Endothelial cell of umbilical vein (primary cell): ENCODE results near the gene NKD2.

ENCODE experiments used
- EZH2 ChIP-seq: IDR thresholded peaks from 2 replicates; pipeline ENCODE4 v1.6.1; 2012; ENCODE audit warnings: borderline replicate concordance, low read depth, mild to moderate bottlenecking, moderate library complexity, low read length, inconsistent platforms; ENCODE audit not compliant: severe bottlenecking
- FOS ChIP-seq: IDR thresholded peaks from 2 replicates; pipeline ENCODE4 v1.6.1; 2011; ENCODE audit warnings: mild to moderate bottlenecking, low read length, moderate library complexity, borderline replicate concordance; ENCODE audit not compliant: insufficient read depth
- GATA2 ChIP-seq: IDR thresholded peaks from 2 replicates; pipeline ENCODE4 v1.7.0; 2011; ENCODE audit warnings: low read depth, mild to moderate bottlenecking, moderate library complexity, mixed read lengths, low read length; ENCODE audit not compliant: insufficient read length, insufficient read depth
- MYC ChIP-seq: IDR thresholded peaks from one replicate; pipeline ENCODE4 v1.6.1; 2011; ENCODE audit warnings: mild to moderate bottlenecking, low read depth, low read length
- POLR2A ChIP-seq: IDR thresholded peaks from 2 replicates; pipeline ENCODE4 v1.6.1; 2012; ENCODE audit warnings: low read depth, mild to moderate bottlenecking, control low read depth, low read length
- POLR2AphosphoS5 ChIP-seq: IDR thresholded peaks from 2 replicates; pipeline ENCODE4 v1.6.1; 2012; ENCODE audit warnings: low read depth, mild to moderate bottlenecking, control low read depth, low read length, moderate library complexity; ENCODE audit not compliant: insufficient read depth
- TF ChIP-seq, protein P1 (sequence below), 2 donors: IDR thresholded peaks; 1 replicate in 1 of 2; 2 replicates in 1 of 2; pipeline ENCODE4 v1.5.1; 2011; ENCODE audit warnings: low read length in 2 of 2, mild to moderate bottlenecking in 2 of 2, moderate library complexity in 2 of 2, control low read depth in 1 of 2, inconsistent platforms in 1 of 2, low read depth in 1 of 2; ENCODE audit not compliant: insufficient read depth in 1 of 2; ENCODE audit errors: extremely low read depth in 1 of 2
- TF ChIP-seq, protein P2 (sequence below): IDR thresholded peaks from 2 replicates; pipeline ENCODE4 v1.6.1; 2011; ENCODE audit not compliant: insufficient read depth, insufficient read length

DNA sequence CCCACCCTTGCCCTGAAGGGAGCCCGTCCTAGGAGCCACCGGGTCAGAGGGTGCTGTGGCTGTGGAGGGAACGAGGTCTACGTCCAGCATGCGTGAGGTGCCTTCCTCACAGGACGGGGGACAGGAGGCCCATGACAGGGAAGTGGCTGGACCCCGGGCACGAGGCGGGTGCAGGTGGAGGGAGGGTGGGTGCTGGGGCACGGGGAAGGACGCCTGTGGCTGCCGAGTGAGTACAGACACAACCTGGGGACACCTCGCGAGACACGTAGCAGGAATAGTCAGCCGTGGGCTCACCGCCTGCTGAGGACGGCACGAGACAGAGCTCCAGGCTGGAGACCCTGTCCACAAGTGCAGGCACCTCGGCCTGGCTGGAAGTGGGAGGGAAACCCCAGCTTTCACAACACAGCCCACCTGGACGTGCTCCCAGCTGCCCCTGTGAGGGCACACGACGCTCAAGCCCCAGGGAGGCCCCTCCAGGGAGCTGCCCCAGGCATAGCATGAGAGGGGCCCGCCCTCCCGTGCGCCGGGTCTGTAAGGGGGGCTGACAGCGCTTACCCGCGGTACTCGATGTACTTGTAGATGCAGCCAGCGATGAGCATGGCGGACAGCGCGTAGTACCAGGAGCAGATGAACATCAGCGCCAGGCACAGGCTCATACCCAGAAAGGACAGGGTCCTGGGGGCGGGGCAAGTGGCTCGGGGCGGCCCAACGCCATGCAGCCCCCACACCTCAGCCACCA is 66.4 kb downstream of the NKD2 start:
- TF ChIP-seq, protein P1, sequence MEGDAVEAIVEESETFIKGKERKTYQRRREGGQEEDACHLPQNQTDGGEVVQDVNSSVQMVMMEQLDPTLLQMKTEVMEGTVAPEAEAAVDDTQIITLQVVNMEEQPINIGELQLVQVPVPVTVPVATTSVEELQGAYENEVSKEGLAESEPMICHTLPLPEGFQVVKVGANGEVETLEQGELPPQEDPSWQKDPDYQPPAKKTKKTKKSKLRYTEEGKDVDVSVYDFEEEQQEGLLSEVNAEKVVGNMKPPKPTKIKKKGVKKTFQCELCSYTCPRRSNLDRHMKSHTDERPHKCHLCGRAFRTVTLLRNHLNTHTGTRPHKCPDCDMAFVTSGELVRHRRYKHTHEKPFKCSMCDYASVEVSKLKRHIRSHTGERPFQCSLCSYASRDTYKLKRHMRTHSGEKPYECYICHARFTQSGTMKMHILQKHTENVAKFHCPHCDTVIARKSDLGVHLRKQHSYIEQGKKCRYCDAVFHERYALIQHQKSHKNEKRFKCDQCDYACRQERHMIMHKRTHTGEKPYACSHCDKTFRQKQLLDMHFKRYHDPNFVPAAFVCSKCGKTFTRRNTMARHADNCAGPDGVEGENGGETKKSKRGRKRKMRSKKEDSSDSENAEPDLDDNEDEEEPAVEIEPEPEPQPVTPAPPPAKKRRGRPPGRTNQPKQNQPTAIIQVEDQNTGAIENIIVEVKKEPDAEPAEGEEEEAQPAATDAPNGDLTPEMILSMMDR (IDR thresholded peaks at IDR 0.05; ENCODE audit: extremely low read depth in 1 of 2, insufficient read depth in 1 of 2, low read depth in 1 of 2, low read length in 2 of 2), result no peak
- TF ChIP-seq POLR2AphosphoS5, result no peak
- TF ChIP-seq EZH2, result no peak
- TF ChIP-seq GATA2, result no peak
- TF ChIP-seq, protein P2, sequence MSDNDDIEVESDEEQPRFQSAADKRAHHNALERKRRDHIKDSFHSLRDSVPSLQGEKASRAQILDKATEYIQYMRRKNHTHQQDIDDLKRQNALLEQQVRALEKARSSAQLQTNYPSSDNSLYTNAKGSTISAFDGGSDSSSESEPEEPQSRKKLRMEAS, result no peak
- no peak for TF ChIP-seq POLR2A
- TF ChIP-seq FOS, result no peak
- TF ChIP-seq MYC, result no peak
